ENCODE results near the gene TCEA3. TPM values are rescaled to one million over a fixed set of nuclear protein-coding genes. Genes with fewer than 3 reads are reported as not detected.

TCEA3 gene
- total and polyA plus RNA-seq, 10 of the 15 experiments (the other 5 are each of a cell fraction or from before 2014, with no cell fraction given) = 0.06 to 0.23 (median 0.08) TPM; not detected in 7

DNA sequence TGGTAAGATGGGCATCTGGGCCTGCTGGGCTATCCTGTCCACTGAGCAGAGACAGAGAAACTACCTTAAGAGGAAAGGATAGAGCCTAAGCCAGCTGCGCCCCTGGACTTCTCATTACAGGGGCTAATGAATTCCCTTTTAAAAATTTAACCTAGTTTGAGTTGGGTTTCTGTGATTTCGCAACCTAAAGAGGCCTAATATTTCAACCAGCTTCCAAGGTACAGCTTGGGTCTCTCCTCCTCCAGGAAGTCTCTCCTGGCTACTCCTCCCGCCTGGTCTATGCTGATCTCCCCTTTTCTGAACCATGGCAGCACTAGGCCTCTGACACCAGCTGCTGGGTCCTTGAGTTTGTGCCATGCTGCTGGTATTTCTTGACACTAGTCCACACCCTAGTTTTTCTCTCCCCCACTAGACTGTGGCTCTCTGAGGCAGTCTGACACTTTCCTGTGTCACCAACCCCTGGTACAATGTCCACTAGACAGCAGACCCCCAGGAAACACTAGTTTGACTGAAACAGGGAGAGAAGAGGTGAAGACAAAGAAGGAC, 29.0 kb upstream of the TCEA3 start:
- FAIRE-seq = no peak
- no peak for DNase-seq (ENCODE audit: low read depth, low spot score)
- no peak overlapping the region for H3K4me3 ChIP-seq
- BruUV-seq (replicated peaks) = no TSS peak
- H3K36me3 ChIP-seq (ENCODE audit: control insufficient read depth in 2 of 2, insufficient read depth in 2 of 2, low read length in 1 of 2) = no peaks in the 10 kb centered on the region
- H3K79me2 ChIP-seq (ENCODE audit: control insufficient read depth, insufficient read depth, low read length) = no peaks in the 10 kb centered on the region
- H2AFZ ChIP-seq (ENCODE audit: control insufficient read depth, low read depth, low read length) = no peak overlapping the region
- WGBS (ENCODE audit: insufficient coverage, insufficient replicate concordance, low lambda C conversion rate, missing lambda C conversion rate) = 22% methylated on average over 3 of the region's 3 CpGs
- no peak for TF ChIP-seq MYB (IDR thresholded peaks at IDR 0.05; ENCODE audit: borderline replicate concordance, low read depth, low read length)
- TF ChIP-seq RAD51 (IDR thresholded peaks at IDR 0.05) = no peak
- no peak for TF ChIP-seq TCF3 (IDR thresholded peaks at IDR 0.05; ENCODE audit: borderline replicate concordance, insufficient read depth, low read depth, low read length)
- TF ChIP-seq, protein P1, sequence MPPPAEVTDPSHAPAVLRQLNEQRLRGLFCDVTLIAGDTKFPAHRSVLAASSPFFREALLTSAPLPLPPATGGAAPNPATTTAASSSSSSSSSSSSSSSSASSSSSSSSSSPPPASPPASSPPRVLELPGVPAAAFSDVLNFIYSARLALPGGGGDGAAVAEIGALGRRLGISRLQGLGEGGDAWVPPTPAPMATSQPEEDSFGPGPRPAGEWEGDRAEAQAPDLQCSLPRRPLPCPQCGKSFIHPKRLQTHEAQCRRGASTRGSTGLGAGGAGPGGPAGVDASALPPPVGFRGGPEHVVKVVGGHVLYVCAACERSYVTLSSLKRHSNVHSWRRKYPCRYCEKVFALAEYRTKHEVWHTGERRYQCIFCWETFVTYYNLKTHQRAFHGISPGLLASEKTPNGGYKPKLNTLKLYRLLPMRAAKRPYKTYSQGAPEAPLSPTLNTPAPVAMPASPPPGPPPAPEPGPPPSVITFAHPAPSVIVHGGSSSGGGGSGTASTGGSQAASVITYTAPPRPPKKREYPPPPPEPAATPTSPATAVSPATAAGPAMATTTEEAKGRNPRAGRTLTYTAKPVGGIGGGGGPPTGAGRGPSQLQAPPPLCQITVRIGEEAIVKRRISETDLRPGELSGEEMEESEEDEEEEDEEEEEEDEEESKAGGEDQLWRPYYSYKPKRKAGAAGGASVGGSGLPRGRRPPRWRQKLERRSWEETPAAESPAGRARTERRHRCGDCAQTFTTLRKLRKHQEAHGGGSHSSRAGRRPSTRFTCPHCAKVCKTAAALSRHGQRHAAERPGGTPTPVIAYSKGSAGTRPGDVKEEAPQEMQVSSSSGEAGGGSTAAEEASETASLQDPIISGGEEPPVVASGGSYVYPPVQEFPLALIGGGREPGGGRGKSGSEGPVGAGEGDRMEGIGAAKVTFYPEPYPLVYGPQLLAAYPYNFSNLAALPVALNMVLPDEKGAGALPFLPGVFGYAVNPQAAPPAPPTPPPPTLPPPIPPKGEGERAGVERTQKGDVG (CRISPR knock-in tag; IDR thresholded peaks at IDR 0.05) = no peak
- TF ChIP-seq, protein P2, sequence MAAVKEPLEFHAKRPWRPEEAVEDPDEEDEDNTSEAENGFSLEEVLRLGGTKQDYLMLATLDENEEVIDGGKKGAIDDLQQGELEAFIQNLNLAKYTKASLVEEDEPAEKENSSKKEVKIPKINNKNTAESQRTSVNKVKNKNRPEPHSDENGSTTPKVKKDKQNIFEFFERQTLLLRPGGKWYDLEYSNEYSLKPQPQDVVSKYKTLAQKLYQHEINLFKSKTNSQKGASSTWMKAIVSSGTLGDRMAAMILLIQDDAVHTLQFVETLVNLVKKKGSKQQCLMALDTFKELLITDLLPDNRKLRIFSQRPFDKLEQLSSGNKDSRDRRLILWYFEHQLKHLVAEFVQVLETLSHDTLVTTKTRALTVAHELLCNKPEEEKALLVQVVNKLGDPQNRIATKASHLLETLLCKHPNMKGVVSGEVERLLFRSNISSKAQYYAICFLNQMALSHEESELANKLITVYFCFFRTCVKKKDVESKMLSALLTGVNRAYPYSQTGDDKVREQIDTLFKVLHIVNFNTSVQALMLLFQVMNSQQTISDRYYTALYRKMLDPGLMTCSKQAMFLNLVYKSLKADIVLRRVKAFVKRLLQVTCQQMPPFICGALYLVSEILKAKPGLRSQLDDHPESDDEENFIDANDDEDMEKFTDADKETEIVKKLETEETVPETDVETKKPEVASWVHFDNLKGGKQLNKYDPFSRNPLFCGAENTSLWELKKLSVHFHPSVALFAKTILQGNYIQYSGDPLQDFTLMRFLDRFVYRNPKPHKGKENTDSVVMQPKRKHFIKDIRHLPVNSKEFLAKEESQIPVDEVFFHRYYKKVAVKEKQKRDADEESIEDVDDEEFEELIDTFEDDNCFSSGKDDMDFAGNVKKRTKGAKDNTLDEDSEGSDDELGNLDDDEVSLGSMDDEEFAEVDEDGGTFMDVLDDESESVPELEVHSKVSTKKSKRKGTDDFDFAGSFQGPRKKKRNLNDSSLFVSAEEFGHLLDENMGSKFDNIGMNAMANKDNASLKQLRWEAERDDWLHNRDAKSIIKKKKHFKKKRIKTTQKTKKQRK (IDR thresholded peaks at IDR 0.05; ENCODE audit: low read depth, low read length) = no peak
- TF ChIP-seq MYC (IDR thresholded peaks at IDR 0.05; ENCODE audit: insufficient read depth, insufficient read length, insufficient replicate concordance, low read length, severe bottlenecking) = no peak
- TF ChIP-seq, protein P3, sequence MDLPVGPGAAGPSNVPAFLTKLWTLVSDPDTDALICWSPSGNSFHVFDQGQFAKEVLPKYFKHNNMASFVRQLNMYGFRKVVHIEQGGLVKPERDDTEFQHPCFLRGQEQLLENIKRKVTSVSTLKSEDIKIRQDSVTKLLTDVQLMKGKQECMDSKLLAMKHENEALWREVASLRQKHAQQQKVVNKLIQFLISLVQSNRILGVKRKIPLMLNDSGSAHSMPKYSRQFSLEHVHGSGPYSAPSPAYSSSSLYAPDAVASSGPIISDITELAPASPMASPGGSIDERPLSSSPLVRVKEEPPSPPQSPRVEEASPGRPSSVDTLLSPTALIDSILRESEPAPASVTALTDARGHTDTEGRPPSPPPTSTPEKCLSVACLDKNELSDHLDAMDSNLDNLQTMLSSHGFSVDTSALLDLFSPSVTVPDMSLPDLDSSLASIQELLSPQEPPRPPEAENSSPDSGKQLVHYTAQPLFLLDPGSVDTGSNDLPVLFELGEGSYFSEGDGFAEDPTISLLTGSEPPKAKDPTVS (IDR thresholded peaks at IDR 0.05; ENCODE audit: low read depth, low read length) = no peak
- no peak for TF ChIP-seq LARP7 (IDR thresholded peaks at IDR 0.05)
- ATAC-seq = no peak
- CTCF ChIA-PET = no interaction called here
- H3K9me3 ChIP-seq (replicated peaks; ENCODE audit: control insufficient read depth, insufficient read depth, low read length) = no peaks in the 10 kb centered on the region
- intact Hi-C loops (cut with micrococcal nuclease; ENCODE audit: unreplicated experiment) (no loop called here), in situ Hi-C loops (cut with MboI) (no loop called here)
- no peak overlapping the region for H3K9ac ChIP-seq (ENCODE audit: control insufficient read depth, insufficient read depth, low read length)
- H4K20me1 ChIP-seq (ENCODE audit: control insufficient read depth, insufficient read depth) = no peaks in the 10 kb centered on the region
- peaks cover 2 to 3% of the 10 kb centered on the region in 2 experiments; a peak in 3 of 4 replicates for H3K27me3 ChIP-seq (replicated peaks in 1 of 2; ENCODE audit: control insufficient read depth in 2 of 2, insufficient read depth in 2 of 2, low read length in 1 of 2)
- no peaks in the 10 kb centered on the region for H3K4me1 ChIP-seq (ENCODE audit: control insufficient read depth, insufficient read depth, low read length)
- H3K27ac ChIP-seq (ENCODE audit: control insufficient read depth, insufficient read depth) = no peak overlapping the region
- SMC1A ChIA-PET (ENCODE audit: uncharacterized antibody, unreplicated experiment) = no interaction called here
- RAD21 ChIA-PET (ENCODE audit: unreplicated experiment) = no interaction called here
- POLR2A ChIA-PET = no interaction called here
- H3K4me2 ChIP-seq (ENCODE audit: control insufficient read depth, insufficient read depth) = no peak overlapping the region
